Stimulated activated CD8-positive, alpha-beta memory T cell treated with anti-CD3 and anti-CD28 coated beads, Interleukin-7, amount 100 ng/mL, for 1 hour (primary cell): Measurements from ENCODE around the gene HAUS2.

Experiments used
- DNase-seq, 2 donors: peaks; one replicate each; pipeline ENCODE4 v3.0.0-alpha.2; 2020; ENCODE audit warnings: low read depth in 2 of 2

Gene HAUS2

GRCh38 chr15:42608752-42609488 is 60.3 kb downstream of the HAUS2 start:
- no peak for DNase-seq

GRCh38 chr15:42611532-42611931 is 62.9 kb downstream of the HAUS2 start:
- no peak for DNase-seq

- no peak for DNase-seq
These were observed 63.8 kb downstream of the HAUS2 start for GRCh38 chr15:42612367-42612912.

- no peak for DNase-seq
These were observed 67.5 kb downstream of the HAUS2 start for GRCh38 chr15:42616107-42616506.
